ENCODE measurements around the gene CHST12. TPM values are rescaled to one million over a fixed set of nuclear protein-coding genes. Genes with fewer than 3 reads are reported as not detected.

CHST12 gene
- total and polyA plus RNA-seq, 2 of the 4 experiments (the other 2 are of a cell fraction) = 3.8 to 27.0 TPM

GRCh38 chr7:2466675-2467074, 63.3 kb downstream of the CHST12 start:
- CTCF ChIA-PET = no interaction called here
- no peaks in the 10 kb centered on the region for H3K36me3 ChIP-seq (ENCODE audit: control insufficient read depth, insufficient read depth, low read length)
- no TSS peak for BruUV-seq (replicated peaks)

More at GRCh38 chr7:2466675-2467074, 63.3 kb downstream of the CHST12 start:
- Histone ChIP-seq H2BK120ac (ENCODE audit: low read depth, low read length) (no peak overlapping the region), H3K4ac (ENCODE audit: low read depth, low read length) (no peak overlapping the region), H4K20me1 (ENCODE audit: insufficient read depth, low read length) (no peaks in the 10 kb centered on the region), H3K56ac (ENCODE audit: extremely low read depth, insufficient read depth, low read length) (no peak overlapping the region), H4K5ac (ENCODE audit: low read depth, low read length) (no peak overlapping the region), H4K91ac (ENCODE audit: insufficient read depth, low read depth, low read length) (no peak overlapping the region), H2BK15ac (ENCODE audit: low read depth, low read length) (no peak overlapping the region), H3K4me1 (ENCODE audit: control insufficient read depth, insufficient read depth, low read length) (peaks cover 6% of the 10 kb centered on the region; the same call in 1 of the 2 replicates), H3K9ac (ENCODE audit: low read depth, low read length) (no peak overlapping the region), H2AFZ (replicated peaks; ENCODE audit: low read length, poor library complexity) (no peak overlapping the region), H2AK9ac (replicated peaks; ENCODE audit: low read depth, low read length, poor library complexity) (no peak overlapping the region), H3K14ac (replicated peaks; ENCODE audit: low read depth, low read length) (no peak overlapping the region), H3K4me3 (ENCODE audit: insufficient read depth, low read depth, low read length) (no peak overlapping the region), H3K9me1 (ENCODE audit: insufficient read depth, low read length) (no peaks in the 10 kb centered on the region), H3K79me1 (ENCODE audit: low read depth in 1 of 2, low read length in 2 of 2) (no peaks in the 10 kb centered on the region), H3K23ac (ENCODE audit: low read depth, low read length) (no peak overlapping the region), H2AK5ac (ENCODE audit: low read depth, low read length) (no peak overlapping the region), H3K27me3 (ENCODE audit: control insufficient read depth, insufficient read depth, low read length) (peaks cover 3% of the 10 kb centered on the region; the same call in 1 of the 2 replicates), H2BK5ac (ENCODE audit: low read depth, low read length, poor library complexity, severe bottlenecking) (no peak overlapping the region), H3K18ac (ENCODE audit: low read depth, low read length) (no peak overlapping the region), H3K4me2 (ENCODE audit: low read depth, low read length) (no peak overlapping the region), H3K9me3 (ENCODE audit: control insufficient read depth, insufficient read depth, low read length) (peaks cover 3% of the 10 kb centered on the region), H3K27ac (ENCODE audit: insufficient read depth, low read length) (no peak overlapping the region), H4K8ac (ENCODE audit: low read depth in 2 of 2, low read length in 2 of 2) (no peak overlapping the region), H2BK20ac (ENCODE audit: low read depth, low read length) (no peak overlapping the region)
- no peak for TF ChIP-seq RAD21 (IDR thresholded peaks at IDR 0.05; ENCODE audit: low read length)
- TF ChIP-seq CEBPB (IDR thresholded peaks at IDR 0.05; ENCODE audit: low read depth, low read length) = peak; percentile 39
- no CpG with 5 or more reads among the region's 10 CpGs for WGBS, 2 experiments (ENCODE audit: extremely low coverage in 2 of 2, insufficient read length in 1 of 2)
- DNase-seq (no peak), ATAC-seq (ENCODE audit: low read depth) (no peak)
- in situ Hi-C loops (cut with MboI; ENCODE audit: low sequenced_read_pairs) = no loop called here
- intact Hi-C loops (cut with micrococcal nuclease) = loop anchor here (5.0 kb wide), 1 partner anchor 219 kb away; no protein-coding TSS in a partner anchor
- POLR2A ChIA-PET (ENCODE audit: unreplicated experiment) = interaction anchor here (0.6 kb wide), 1 partner anchor 15 kb away, joined by 4 read pairs; no protein-coding TSS in a partner anchor
- dilution Hi-C loops (cut with HindIII; ENCODE audit: low sequenced_read_pairs, unreplicated experiment) = no loop called here

Data from IMR-90 (cell line).